ENCODE results near the gene SHB. TPM values are rescaled to one million over a fixed set of nuclear protein-coding genes. Genes with fewer than 3 reads are reported as not detected.
"Not testable (repeated sequence)": the region's sequence is repeated elsewhere in the genome, so short reads cannot be mapped to it uniquely, and the experiment has no call there.

The SHB gene
- total RNA-seq, 1 donor = 2.2 TPM

DNA sequence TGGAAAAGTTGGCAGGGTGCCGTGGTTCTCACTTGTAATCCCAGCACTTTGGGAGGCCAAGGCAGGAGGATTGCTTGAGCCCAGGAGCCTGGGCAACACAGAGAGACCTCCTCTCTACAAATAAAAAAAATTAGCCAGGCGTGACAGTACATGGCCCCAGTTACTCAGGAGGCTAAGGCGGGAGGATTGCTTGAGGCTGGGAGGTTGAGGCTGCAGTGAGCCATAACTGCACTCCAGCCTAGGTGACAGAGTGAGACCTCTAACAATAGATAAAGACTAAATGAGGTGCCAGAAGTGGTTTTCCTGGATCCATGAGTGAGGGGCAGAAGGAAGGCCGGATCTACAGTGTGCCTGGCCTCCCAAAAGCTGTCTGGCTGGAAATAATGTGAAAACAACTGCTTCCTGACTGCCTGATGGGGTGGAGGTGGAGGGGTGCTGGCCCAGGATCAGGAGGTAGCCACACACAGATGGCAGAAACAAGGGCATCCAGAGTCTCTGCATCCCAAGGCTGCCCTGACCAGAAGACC is 4.1 kb downstream of the SHB start:
- no peak for DNase-seq (ENCODE audit: low read depth in 2 of 3, low spot score in 2 of 3)

DNA sequence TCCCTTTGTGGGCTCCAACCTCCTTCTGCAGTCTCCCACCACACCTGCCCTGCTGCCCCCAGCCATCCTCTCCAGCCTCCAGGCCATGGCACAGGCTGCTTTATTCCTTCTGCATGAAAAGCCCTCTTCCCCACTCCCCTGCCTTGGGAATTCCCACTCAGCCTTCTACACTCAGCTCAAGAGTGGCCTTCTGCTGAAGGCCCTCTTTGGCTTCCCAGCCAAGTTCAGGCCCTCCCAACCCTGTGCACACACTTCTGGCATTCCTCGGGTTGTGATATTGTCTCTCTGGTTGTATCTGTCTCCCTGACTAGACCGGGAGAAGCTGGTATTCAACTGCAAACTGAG is 5.7 kb downstream of the SHB start:
- DNase-seq (ENCODE audit: low read depth in 2 of 3, low spot score in 2 of 3) = no peak

DNA sequence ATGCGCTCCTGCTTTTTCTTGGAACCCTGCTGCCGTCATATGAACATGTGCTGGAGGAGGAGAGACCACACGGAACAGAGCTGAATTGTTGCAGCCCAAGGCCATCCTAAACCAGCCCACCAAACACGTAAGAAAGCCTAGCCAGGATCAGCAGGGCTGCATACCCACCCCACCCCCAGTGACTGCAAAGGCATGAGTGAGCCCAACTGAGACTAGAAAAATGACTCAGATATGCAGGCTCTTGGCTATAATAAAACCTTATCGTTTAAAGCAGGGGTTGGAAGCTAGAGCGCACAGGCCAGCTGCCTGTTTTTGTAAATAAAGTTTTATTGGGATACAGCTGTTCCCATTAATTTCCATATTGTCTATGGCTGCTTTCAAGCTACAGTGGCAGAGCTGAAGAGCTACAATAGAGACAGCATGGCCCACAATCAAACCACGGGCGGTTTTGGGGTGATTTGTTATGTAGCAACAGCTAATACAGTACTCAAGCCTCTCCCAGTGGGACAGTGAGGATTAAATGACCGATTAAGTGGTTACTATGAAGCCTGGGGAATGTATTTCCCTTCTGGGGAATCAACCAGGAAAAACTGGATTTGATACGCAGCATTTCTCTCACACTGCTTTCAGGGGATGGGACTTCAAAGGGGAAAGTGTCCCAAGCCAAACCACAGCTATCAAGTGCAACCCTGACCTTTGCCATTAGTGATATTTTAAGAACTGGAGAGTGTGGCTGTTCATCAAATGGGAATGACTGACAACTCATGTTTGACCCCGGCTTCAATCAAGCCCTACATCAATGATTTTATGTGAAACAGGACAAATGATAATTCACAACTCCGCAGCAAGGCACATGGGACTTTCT is 6.3 kb downstream of the SHB start:
- DNase-seq (ENCODE audit: low read depth in 2 of 3, low spot score in 2 of 3) = no peak

DNA sequence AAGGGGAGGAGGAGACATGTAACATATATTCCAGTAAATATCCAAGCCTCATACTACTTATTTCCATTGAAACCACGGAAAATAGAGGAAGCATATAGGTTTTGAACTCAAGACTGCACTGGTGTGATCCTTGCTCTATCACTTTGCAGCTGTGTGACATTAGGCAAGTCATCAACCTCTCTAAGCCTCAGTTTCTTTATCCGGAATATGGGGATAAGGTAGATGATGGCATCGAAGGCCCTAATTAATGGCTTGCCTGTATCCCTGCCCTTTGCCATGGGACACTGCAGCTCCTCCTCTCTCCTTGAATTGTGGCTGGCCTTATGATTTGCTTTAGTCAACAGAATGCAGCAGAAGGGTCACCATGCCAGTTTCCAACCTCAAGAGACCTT is 6.9 kb downstream of the SHB start:
- DNase-seq (ENCODE audit: low read depth in 2 of 3, low spot score in 2 of 3) = no peak

DNA sequence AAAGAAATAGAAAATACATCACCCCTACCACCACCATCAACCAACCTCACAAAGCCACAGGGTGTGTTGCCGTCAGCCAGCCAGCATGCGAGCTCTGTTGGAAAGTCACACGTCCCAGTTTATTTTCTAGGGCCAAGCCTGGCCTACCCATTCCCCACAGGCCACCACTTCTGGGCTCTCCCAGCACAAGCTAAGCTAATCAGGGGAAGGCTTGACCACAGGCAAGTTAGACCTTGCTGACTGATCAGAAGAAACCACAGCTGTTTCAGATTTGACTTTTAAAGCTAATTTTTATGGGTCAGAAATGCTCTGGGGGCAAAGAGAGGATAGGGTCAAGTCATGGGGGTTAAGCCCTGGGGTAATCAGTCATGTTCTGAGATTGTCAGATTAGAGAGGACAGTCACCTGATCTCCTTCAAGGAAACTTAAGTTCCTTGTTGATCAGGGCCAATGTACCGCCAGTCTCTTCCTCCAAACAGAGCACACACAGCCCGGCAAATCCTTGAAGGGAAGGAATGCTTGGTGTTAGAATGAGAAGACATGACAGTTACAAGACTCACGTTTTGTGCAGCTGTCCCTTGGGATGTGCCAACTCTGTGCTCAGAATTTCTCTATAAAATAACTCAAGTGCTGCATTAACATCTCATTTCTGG is 7.6 kb downstream of the SHB start:
- DNase-seq (ENCODE audit: low read depth in 2 of 3, low spot score in 2 of 3) = no peak

DNA sequence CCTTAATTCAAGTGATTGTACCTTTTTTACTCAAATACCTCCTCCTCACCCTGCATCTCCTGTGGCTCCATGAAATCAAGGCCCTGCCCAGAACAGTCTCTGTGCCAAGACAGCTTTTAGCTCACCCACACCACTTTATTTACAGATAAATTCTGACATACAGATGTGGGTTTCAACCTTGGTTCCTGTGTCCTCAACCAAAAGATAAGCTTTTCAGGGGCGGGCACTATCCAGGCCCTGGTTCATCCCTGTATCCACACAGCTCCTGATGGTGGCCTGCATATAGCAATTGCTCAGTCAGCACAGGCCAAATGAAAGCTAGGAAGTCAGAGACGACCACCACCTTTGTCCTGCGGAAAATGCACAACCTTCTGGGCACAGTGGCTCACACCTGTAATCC is 8.3 kb downstream of the SHB start:
- DNase-seq (ENCODE audit: low read depth in 2 of 3, low spot score in 2 of 3) = no peak

DNA sequence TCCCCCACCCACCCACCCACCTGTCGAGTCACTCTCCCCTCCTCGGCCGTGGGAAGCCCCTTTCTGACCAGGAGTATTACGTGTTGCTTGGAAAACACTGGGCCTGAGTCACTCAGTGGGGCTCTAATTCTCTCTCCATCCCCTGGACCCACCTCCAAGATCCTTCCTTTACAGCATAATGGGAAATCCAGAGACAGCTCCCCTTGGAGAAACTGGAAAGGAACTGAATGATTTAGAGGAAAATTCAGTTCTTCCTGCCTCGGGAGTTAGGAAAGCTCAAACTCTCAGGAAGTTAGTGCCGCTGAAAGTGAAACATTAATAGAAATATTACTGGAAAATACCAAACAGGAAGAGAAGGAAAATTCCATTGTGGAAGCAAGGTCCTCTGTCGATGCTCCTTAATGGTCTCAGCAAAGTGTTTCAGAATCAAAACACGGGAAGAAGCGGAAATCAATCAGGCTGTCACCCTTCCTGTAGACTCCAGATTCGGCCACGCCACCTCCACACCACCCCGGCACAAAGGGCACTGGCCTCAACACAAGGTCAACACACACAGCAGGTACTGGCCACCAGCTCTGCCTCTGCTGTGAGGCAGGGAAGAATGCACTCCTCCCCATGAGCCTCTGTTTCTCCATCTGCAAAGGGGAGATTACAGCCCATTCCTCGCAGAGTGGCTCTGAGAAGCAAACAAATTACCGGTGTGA is 9.6 kb downstream of the SHB start:
- DNase-seq (ENCODE audit: low read depth in 2 of 3, low spot score in 2 of 3) = no peak

DNA sequence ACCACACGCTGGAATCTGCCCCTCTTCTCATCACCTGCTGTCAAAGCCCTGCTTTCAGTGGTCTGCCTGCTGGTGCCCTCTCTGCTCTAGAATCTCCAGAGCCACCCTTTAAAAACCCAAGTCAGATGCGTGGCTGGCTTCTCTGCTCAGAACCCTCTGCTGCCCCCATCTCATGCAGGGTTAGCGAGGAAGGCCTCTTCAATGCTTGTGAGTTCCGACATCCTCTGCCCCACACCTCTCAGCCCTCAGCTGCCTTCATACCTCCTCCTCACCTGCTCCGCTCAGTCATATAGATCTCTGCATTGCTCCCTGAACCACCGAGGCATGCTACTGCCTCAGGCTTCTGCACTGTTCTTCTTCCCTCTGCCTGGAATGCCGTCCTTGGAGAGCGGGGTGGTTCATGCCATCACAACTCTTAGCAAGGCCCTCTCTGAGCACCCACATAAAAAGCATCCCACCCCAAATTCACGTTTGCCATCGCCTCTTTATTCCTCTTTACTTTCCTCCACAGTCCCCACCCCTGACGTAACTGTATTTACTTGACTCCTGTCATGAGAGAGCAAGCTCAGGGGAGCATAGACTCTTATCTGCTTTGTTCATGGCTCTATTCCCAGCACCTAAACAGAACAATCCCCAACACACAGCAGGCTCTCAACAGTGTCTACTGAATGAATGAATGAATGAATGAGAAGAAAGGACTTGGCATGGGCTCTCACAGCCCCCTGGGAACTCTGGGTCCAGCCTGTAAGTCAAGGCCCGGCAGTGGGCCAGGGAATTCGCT is 10.4 kb downstream of the SHB start:
- no peak for DNase-seq (ENCODE audit: low read depth in 2 of 3, low spot score in 2 of 3)

DNA sequence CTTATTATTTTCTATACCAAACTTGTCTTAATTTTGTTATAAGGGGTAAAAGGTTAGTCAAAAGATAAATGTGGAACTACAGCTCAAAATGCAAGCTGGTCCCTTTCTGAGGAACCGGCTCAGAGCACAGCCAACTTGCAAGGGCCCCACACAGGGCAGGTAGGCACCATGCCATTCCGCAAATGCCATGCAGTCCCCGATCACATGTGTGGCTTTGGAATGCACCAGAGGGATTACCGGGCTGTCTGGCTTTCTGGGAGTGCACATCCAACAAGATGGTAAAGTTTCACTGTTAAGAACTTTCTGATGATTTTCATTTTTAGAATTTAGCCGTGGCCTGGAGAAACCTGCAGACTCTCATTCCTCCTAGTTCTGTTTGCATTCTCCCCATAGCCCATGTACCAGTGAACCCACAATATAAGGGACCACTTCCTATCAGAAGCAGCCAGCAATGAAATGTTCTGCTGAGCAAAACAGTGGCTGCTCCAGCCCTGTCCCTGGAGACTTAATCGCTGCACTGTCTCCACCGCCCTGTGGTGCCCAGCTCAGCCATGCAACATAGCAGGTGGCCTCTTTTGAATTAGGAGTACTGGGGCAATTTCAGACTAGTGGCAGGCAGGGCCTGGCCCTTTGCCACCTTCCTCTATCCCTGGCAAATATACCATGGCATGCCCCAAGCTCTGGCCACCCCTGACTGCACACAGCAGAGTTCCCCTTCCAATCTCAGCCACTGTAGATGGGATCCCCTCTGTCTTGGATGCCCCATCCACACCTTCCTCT is 11.4 kb downstream of the SHB start:
- DNase-seq (ENCODE audit: low read depth in 2 of 3, low spot score in 2 of 3) = no peak

DNA sequence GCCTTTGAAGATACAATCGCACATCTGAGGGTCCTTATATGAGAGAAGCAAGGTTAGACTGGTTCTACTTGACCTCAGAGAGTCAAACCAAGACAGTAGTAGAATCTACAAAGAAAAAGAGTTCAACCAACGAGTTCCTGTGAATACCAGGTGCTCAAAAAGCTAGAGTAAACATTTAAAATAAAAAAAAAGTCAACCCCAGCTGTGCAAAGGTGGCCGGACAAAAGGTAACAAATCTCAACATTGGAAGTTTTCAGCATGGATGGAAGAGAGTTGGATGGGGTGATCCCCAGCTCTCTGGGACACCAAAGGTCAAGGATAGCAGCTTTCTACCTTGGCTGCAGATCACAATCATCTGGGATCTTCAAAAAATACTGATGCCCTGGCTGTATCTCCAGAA is 14.4 kb downstream of the SHB start:
- no peak for DNase-seq (ENCODE audit: low read depth in 2 of 3, low spot score in 2 of 3)

DNA sequence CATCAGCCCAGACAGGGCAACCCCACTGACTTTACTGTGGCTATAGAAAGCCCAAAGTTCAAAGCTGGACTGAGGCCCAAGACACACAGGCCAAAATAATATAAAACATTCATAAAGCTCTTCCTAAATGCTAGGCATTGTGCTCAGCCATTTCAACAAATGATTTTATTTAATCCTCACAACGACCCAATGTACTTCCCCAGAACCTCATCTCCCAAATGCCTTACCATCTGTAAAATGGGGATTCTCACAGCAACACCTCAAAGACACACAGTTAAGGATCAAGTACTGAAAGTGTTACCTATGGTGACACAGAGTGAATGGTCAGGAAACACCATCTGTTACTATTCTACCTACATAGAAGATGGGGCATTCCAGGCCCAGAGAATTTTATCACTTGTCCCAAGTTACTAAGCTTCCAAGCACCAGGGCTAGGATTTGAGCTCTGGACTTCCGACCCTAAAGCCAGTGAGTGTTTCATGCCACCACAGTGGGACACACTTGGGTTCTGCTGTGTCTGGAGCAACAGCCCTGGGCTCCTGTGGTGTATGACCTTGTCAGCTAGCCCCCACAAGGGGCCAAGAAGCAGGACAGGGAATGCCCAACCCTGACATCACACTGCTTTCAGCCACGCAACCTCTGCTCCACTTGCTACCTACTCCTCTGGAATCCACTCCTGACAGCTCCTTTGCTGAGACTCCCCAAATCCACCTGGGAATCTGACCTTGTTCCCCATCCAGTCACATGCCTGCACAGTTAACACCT is 15.1 kb downstream of the SHB start:
- no peak for DNase-seq (ENCODE audit: low read depth in 2 of 3, low spot score in 2 of 3)

DNA sequence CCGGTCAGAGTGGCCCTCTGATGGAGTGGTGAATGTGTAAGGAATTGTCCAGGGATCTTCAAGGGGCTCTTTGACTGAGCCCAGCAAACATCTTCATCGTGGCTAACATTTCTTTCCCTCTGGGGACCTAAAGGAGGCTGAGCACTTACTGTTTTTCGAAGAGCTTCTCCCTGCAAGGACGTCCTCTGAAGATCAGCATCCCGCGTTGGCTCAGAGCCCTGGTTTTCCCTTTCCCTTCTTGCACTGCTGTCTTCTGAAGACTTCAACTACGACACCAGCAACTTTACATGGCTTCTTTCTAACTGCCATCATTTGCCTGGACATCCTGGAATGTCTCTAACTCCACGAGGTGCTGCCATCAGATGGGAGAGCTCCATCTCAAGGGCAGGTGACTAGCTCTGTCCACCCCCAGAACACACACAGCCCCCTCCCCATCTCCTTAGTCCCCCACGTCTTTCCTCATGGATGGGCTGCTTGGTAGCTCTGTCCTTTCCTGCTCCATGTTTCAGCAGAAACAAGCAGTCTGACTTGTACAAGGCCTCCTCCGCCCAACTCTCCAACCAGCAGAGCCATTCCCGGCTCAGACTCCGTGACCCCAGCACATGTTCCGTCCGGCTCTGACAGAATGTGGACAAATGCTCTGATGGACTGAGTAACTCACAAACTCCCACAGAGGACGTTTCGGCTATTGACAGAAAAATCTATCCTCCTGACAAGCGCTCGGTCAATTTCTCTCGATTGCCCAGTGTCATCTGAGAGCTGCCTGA is 17.1 kb downstream of the SHB start:
- DNase-seq (ENCODE audit: low read depth in 2 of 3, low spot score in 2 of 3) = no peak

DNA sequence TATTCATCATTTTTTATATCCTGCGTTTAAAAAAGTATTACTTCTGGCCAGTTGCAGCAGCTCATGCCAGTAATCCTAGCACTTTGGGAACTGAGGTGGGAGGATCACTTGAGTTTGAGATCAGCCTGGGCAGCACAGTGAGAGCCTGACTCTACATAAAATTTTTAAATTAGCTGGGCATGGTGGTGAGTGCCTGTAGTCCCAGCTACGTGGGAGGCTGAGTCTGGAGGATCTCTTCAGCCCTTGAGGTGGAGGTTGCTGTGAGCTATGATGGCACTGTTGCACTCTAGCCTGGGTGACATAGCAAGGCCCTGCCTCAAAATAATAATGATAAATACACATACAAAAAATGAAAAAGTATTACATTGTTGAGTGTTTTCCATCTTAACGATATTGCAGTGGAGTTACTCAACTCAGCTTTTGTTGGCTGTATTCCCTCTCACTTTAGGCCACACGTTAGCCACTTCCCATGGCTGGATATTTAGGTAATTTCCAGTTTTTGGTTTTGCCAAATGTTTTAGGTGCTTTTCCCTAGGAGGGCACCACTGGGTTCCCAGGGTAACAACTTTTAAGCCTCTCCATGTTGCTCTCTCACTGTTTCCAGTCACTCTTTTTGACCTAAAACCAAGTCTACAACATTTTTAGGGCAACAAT is 20.6 kb downstream of the SHB start:
- DNase-seq (ENCODE audit: low read depth in 2 of 3, low spot score in 2 of 3) = no peak

DNA sequence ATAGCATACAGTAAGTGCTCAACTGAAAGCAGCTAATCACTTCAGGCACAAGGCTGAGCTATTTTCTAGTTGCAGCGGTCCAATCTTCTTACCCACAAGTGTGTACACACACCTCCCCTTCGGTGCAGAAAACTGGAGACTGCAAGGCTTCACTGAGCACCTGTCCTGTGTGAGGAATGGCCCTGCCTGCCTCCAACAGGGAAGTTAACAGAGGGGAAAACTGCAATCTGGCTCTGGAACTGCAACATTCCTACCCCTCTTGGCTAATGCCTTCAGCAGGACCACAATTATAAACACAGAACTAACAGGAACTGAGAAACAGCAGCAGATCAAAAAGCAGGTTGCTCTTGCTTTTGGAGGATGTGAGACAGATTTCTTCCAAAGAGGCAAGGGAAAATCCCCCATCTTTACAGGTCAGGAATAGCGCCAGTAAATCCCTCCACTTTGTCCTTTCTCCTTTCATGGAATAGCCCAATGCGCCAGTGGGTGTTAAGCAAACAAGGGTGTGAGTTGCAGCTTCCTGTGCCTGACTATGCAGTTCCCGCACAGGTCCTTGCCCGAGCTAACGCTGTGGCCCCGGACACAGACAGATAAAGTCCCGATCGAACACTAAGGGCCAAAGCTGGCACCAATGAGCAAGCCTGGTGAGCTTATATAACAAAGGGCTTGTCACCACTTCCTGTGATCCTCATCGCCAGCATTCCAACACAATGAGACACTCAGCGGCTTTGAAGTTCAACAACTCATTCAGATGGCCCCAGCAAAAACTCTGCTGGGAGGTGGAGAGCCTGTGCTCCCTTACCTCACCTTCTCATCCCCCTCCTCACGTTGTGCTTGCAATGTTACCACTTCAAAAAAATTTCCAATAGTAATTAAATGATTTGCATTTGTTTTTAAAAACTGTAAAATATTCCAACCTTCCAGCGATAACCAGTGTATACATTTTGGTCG is 21.5 kb downstream of the SHB start:
- DNase-seq (ENCODE audit: low read depth in 2 of 3, low spot score in 2 of 3) = no peak

DNA sequence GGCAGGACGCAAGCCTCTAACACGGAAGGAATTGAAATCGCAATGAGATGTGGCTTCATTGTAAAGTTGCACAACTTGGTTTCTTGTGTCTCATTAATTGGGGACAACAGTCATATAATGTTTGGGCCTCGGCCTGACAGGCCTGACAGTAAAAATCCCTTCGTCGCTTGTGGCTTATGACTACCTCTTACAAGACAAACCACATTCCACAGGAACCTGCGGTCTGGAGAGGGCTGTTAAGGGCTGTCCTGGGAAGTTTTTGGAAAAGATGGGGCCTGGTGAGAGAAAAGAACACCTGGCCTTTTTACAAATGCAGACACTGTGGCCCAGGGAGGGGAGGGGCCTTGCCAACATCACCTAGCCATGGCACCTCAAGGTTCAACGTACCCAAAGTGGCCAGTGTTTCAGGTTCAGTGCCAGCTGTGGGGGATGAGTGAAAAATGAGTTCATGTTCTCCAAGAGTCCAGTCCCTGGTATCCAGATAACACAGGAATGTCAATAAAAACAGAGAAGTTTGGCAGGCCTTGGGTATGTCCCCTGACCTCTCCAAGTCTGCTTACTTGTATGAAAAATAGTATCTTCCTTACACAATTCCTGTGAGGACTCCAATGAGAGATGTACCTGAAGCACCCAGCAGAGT is 22.2 kb downstream of the SHB start:
- no peak for DNase-seq (ENCODE audit: low read depth in 2 of 3, low spot score in 2 of 3)

DNA sequence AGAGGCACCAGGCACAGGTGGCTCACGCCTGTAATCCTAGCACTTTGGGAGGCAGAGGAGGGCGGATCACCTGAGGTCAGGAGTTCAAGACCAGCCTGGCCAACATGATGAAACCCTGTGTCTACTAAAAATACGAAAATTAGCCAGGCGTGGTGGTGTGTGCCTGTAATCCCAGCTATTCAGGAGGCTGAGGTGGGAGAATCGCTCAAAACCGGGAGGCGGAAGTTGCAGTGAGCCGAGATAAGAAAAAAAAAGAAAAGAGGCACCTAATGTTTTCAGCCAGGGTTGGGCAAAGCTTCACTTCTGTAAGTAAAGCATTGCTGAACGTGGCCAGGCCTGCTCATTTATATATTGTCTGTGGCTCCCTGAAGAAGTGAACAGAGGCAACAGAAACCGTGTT is 23.1 kb downstream of the SHB start:
- DNase-seq (ENCODE audit: low read depth in 2 of 3, low spot score in 2 of 3) = not testable (repeated sequence)

All from hematopoietic multipotent progenitor cell (in vitro differentiated cells).